Lower lobe of right lung (tissue), 2 donors: ENCODE data around the gene DUSP2. TPM values are rescaled to one million over a fixed set of nuclear protein-coding genes. Genes with fewer than 3 reads are reported as not detected.

Experiments used
- ATAC-seq, 2 donors: fragments of 200-7000 bp; cut with Tn5 transposase; one replicate each; pipeline ENCODE4 v1.9.1; 2020 to 2022; ENCODE audit warnings: mild to moderate bottlenecking in 2 of 2, moderate library complexity in 2 of 2
- DNase-seq: peaks from one replicate; pipeline ENCODE4 v3.0.0-alpha.2; 2020
- H3K27ac ChIP-seq: fragments of 200-600 bp; one replicate; pipeline ENCODE4 v1.8.0; 2022
- H3K27me3 ChIP-seq: fragments of 200-600 bp; one replicate; pipeline ENCODE4 v1.8.0; 2022; ENCODE audit warnings: low read depth
- H3K36me3 ChIP-seq: fragments of 200-600 bp; one replicate; pipeline ENCODE4 v1.8.0; 2022; ENCODE audit warnings: mild to moderate bottlenecking
- H3K4me1 ChIP-seq: fragments of 200-600 bp; one replicate; pipeline ENCODE4 v1.8.0; 2022
- H3K4me3 ChIP-seq: fragments of 200-600 bp; one replicate; pipeline ENCODE4 v1.8.0; 2022; ENCODE audit warnings: mild to moderate bottlenecking
- H3K9me3 ChIP-seq: fragments of 200-600 bp; one replicate; pipeline ENCODE4 v1.8.0; 2022
- intact Hi-C: fragments of 100-400 bp; cut with DNase I; formaldehyde crosslinking; loops from one replicate; pipeline ENCODE4 v1.11.0; 2022
- total RNA-seq: library from RNA; stranded (reverse); fragmentation: NEBNext Ultra II Directional; extraction: Animal tissue kit (Norgen Biotek cat#: 25700); gene quantifications from one replicate; pipeline ENCODE4 v1.2.1, GENCODE V29; 2021
- TF ChIP-seq, protein P1 (sequence below): fragments of 200-600 bp; IDR thresholded peaks from one replicate; pipeline ENCODE4 v1.8.0; 2022; ENCODE audit warnings: antibody characterized with exemption, mild to moderate bottlenecking
- donor health status: DM: no; HTN: yes; CAD: no; lungs with severe emphysema.

Gene DUSP2
- total RNA-seq, 1 donor from 2014 or later, result 5.5 TPM

DNA sequence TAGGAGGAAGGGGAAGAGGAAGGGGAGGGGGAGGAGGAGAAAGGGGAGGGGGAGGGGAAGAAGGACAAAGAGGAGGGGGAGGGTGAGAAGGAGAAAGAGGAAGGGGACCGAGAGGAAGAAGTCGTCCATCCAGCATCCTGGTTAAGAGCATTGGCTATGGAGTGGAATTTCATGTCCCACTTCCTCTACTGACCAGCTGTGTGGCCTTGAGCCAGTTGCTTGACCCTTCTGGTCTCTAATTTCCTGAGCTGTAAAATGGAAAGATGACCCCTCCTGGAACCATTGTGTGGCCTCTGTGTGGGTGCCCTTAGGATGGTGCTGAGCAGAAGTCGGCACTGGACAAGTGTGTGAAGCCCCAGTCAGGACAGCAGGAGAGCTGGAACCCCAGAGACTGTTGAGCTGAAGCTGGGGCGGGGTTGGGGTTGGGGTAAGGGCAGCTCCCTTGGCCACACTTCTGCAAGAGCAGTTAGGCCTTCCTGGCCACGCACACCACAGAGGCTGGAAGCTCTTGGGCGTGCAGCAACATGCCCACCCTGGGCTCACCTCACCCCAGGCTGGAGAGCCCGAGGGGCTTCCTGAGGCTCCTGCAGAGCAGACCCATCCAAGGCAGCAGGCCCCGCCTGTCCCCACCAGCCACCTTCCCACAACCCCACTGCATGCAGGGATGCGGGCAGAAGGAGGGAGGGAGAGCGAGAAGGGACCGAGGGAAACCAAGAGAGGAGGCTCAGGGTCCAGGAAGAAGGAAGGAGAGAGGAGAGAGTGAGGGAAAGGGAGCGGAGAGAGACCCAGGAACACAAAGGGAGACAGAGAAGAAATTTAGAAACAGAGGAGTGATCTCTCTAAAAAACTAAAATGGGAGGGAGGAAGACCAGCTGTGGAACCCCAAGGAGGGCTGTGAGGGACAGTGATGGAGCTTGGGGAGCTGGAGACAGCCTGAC is 45.1 kb downstream of the DUSP2 start:
- peak; percentile 34 for DNase-seq

DNA sequence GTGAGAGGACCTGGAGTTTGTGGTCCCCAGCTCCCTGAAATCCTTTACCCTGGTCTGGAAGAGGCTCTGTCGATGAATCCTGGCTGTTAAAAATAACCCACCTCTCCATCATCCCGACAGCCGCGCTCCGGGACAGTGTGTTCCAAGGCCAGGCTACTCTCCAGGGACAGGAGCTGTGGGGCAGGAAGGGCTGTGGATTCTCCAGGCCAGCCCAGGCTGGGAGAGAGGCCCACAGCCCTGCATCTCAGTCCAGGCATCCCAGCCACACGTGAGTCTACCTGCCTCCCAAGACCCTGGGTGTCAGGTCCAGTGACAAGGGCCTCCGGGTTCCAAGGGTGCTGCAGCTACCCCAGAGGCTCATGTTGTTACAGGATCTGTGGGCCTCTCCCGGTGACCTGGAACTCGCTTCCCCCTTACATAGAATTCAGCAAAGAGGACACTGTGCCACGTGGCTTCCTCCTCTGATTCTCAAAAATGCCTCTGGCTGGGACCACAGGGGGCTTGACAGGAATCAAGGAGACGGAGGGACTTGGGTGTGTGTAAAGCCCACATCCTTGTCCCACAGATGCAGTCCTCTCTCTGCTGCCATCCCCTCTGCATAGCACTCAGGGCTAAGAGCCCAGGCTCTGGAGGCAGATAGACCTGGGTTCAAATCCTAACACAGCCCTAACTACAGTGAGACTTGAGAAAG is 46.2 kb downstream of the DUSP2 start:
- Histone ChIP-seq H3K9me3 (no peaks in the 10 kb centered on the region), H3K4me3 (no peak overlapping the region), H3K4me1 (peaks cover 4% of the 10 kb centered on the region), H3K27ac (peak overlapping the region; percentile 60), H3K36me3 (no peaks in the 10 kb centered on the region), H3K27me3 (no peaks in the 10 kb centered on the region)
- TF ChIP-seq, protein P1, sequence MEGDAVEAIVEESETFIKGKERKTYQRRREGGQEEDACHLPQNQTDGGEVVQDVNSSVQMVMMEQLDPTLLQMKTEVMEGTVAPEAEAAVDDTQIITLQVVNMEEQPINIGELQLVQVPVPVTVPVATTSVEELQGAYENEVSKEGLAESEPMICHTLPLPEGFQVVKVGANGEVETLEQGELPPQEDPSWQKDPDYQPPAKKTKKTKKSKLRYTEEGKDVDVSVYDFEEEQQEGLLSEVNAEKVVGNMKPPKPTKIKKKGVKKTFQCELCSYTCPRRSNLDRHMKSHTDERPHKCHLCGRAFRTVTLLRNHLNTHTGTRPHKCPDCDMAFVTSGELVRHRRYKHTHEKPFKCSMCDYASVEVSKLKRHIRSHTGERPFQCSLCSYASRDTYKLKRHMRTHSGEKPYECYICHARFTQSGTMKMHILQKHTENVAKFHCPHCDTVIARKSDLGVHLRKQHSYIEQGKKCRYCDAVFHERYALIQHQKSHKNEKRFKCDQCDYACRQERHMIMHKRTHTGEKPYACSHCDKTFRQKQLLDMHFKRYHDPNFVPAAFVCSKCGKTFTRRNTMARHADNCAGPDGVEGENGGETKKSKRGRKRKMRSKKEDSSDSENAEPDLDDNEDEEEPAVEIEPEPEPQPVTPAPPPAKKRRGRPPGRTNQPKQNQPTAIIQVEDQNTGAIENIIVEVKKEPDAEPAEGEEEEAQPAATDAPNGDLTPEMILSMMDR, result no peak
- ATAC-seq (peak in 1 of 2 donors; percentile 11), DNase-seq (peak; percentile 30)
- intact Hi-C loops, result no loop called here

More for the DNA sequence above, 45.1 kb downstream of the DUSP2 start:
- no peaks in the 10 kb centered on the region for H3K27me3 ChIP-seq
- H3K4me1 ChIP-seq, result peaks cover 4% of the 10 kb centered on the region
- H3K9me3 ChIP-seq, result peaks cover under 1% of the 10 kb centered on the region
- TF ChIP-seq, protein P1, result no peak
- H3K36me3 ChIP-seq, result no peaks in the 10 kb centered on the region
- ATAC-seq, result peak in 1 of 2 donors; percentile 20
- intact Hi-C loops, result no loop called here
- no peak overlapping the region for H3K27ac ChIP-seq
- no peak overlapping the region for H3K4me3 ChIP-seq

DNA sequence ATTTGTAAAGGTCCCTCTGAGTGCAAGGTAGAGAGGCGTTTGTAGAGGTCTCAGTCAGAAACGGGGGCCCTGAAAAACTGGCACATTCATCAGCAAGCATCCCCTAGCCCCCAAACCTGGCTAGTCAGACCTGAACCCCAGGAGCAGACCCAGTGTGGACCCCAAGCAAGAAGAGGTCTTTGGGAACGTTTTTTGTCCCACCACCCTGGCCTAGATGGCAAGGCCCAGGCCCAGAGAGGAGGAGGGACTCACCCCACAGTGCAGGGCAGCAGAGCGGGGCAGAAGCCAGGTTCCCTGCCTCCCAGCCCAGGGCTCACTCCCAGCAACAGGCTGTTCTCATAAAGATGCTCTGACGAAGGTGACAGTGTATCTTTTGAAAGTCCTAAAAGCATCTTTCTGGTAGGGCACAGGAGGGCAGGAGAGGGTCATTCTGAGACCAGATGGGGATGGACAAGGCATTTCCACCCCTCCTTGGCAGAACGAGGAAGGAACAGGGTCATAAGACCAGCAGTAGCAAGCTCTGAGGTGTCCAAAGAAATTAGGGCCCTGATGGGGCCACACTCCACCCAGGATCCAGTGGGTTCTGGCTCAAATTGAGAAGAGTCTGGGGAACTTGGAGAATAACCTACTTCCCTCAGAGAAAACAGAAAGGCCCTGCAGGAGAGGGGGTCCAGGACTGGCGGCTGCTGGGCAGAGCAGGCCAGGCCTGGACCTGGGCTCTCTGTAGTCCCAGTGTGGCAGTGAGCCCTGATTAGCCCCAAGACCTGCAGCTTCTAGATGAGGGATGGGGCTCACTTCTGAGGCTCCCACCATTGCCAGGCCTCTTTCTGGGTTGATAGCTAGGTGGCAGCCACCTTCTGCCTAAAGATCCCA is 47.1 kb downstream of the DUSP2 start:
- peak overlapping the region; percentile 60 for H3K27ac ChIP-seq
- intact Hi-C loops, result no loop called here
- H3K27me3 ChIP-seq, result no peaks in the 10 kb centered on the region
- no peaks in the 10 kb centered on the region for H3K9me3 ChIP-seq
- ATAC-seq (peak in 1 of 2 donors; percentile 18), DNase-seq (peak; percentile 10)
- peaks cover 4% of the 10 kb centered on the region for H3K4me1 ChIP-seq
- TF ChIP-seq, protein P1, result no peak
- H3K4me3 ChIP-seq, result no peak overlapping the region
- no peaks in the 10 kb centered on the region for H3K36me3 ChIP-seq

DNA sequence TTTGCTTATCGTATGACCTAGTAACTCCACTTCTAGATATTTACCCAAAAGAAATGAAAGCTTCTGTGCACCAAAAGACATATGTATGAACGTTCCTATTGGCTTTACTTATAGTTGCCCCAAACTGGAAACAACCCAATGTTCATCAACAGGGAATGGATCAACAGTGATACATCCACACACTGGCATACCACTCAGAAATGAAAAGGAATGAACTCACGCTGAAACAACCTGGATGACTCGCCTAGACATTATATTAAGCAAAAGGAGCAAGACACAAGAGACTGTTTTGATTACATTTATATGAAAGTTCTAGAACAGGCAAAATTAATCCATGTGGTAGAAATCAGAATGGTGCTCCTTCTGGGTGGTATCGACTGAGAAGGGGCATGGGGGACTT is 47.8 kb downstream of the DUSP2 start:
- TF ChIP-seq, protein P1, result no peak
- ATAC-seq (no peak), DNase-seq (no peak)
- Histone ChIP-seq H3K9me3 (no peaks in the 10 kb centered on the region), H3K27me3 (no peaks in the 10 kb centered on the region), H3K27ac (no peak overlapping the region), H3K4me3 (no peak overlapping the region), H3K36me3 (no peaks in the 10 kb centered on the region), H3K4me1 (peaks cover 4% of the 10 kb centered on the region)
- intact Hi-C loops, result no loop called here

DNA sequence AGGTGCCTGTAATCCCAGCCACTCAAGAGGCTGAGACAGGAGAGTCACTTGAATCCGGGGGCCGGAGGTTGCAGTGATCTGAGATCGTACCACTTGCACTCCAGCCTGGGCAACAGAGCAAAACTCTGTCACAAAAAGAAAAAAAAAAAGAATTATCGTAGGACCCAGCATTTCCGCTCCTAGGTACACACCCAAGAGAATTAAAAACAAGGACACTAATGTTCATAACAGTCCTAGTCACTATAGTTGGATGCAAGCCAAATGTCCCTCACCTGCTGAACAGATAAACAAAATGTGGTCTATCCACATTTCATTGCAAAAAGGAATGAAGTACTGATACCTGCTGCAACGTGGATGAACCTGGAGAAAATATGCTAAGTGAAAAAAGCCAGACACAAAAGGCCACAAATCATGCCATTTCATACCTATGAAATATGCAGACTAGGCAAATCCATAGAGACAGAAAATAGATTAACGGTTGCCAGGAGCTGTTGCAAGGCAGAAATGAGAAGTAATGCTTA is 50.1 kb downstream of the DUSP2 start:
- no peak for ATAC-seq
- Histone ChIP-seq H3K27me3 (no peaks in the 10 kb centered on the region), H3K4me3 (no peak overlapping the region), H3K4me1 (peaks cover 3% of the 10 kb centered on the region), H3K36me3 (no peaks in the 10 kb centered on the region), H3K9me3 (no peaks in the 10 kb centered on the region), H3K27ac (no peak overlapping the region)
- intact Hi-C loops, result no loop called here
- TF ChIP-seq, protein P1, result no peak
- DNase-seq, result peak; percentile 24
